Superior temporal gyrus (tissue), 1 donor: ENCODE data around the gene FBXW8.

Experiments used
- DNase-seq: peaks from one replicate; pipeline ENCODE4 v3.0.0-alpha.2; 2016; ENCODE audit errors: extremely low spot score

Gene FBXW8

GRCh38 chr12:117076410-117077372, 165.9 kb downstream of the FBXW8 start:
- DNase-seq, result no peak

GRCh38 chr12:117079487-117079886, 168.7 kb downstream of the FBXW8 start:
- DNase-seq, result no peak

- DNase-seq, result no peak
These were observed 170.0 kb downstream of the FBXW8 start for GRCh38 chr12:117080661-117081144.
